B cell (primary cell): ENCODE data around the gene STMP1. TPM values are rescaled to one million over a fixed set of nuclear protein-coding genes. Genes with fewer than 3 reads are reported as not detected.
"Not testable (repeated sequence)": the region's sequence is repeated elsewhere in the genome, so short reads cannot be mapped to it uniquely, and the experiment has no call there.

Experiments used
- ATAC-seq: fragments of 200-7000 bp; cut with Tn5 transposase; one replicate; pipeline ENCODE4 v1.10.0; 2021; ENCODE audit warnings: low read depth, mild to moderate bottlenecking, moderate number of reproducible peaks, moderate library complexity
- CTCF ChIA-PET: fragments of 350-600 bp; sonication (Branson Sonifier 250); formaldehyde crosslinking; loops from one replicate; lab custom pipeline; 2021; ENCODE audit warnings: antibody characterized with exemption, inconsistent platforms; lab: Charles Lee
- POLR2A ChIA-PET: fragments of 350-600 bp; sonication (Branson Sonifier 250); formaldehyde crosslinking; loops from one replicate; lab custom pipeline; 2021; ENCODE audit warnings: antibody characterized with exemption; lab: Charles Lee
- DNase-seq: peaks from one replicate; pipeline ENCODE4 v3.0.0; 2013
- H2AFZ ChIP-seq: 2 replicates; pipeline ENCODE4 v1.6.1; 2012; ENCODE audit warnings: mild to moderate bottlenecking, low read depth, low read length; ENCODE audit not compliant: insufficient read depth, poor library complexity, severe bottlenecking
- H3K27ac ChIP-seq, 2 donors: 1 replicate in 1 of 2; 2 replicates in 1 of 2; pipeline ENCODE4 v1.5.1; 2012 to 2013; ENCODE audit warnings: low read length in 2 of 2, mild to moderate bottlenecking in 2 of 2, moderate library complexity in 1 of 2
- H3K27me3 ChIP-seq, 4 experiments: fragments of 200-600 bp in 1 of 4; sonication (generic) in 1 of 4; replicated peaks in 1 of 4; 1 replicate in 2 of 4; 2 replicates in 2 of 4; pipeline versions ENCODE4 v1.6.1 to v1.7.0; 2013 to 2016; ENCODE audit warnings: low read length in 3 of 4, mild to moderate bottlenecking in 2 of 4, mixed read lengths in 1 of 4, moderate library complexity in 1 of 4; ENCODE audit not compliant: insufficient read depth in 4 of 4, control insufficient read depth in 3 of 4; ENCODE audit errors: control extremely low read depth in 1 of 4
- H3K36me3 ChIP-seq, 2 experiments: replicated peaks in 1 of 2; 1 replicate in 1 of 2; 2 replicates in 1 of 2; pipeline versions ENCODE4 v1.6.1 to v1.7.1; 2013; ENCODE audit warnings: low read length in 1 of 2; ENCODE audit not compliant: insufficient read depth in 2 of 2, control insufficient read depth in 1 of 2; ENCODE audit errors: control extremely low read depth in 1 of 2, extremely low read depth in 1 of 2
- H3K4me1 ChIP-seq, 2 donors: fragments of 200-600 bp in 1 of 2; sonication (generic) in 1 of 2; 1 replicate in 1 of 2; 2 replicates in 1 of 2; pipeline versions ENCODE4 v1.5.1 to v1.6.1; 2013 to 2017; ENCODE audit warnings: low read length in 2 of 2; ENCODE audit not compliant: control insufficient read depth in 2 of 2, insufficient read depth in 2 of 2
- H3K4me2 ChIP-seq: replicated peaks from 2 replicates; pipeline ENCODE3; 2012; ENCODE audit warnings: mild to moderate bottlenecking, low read depth, low read length; ENCODE audit not compliant: poor library complexity, severe bottlenecking
- H3K4me3 ChIP-seq, 5 experiments: fragments of 200-600 bp in 1 of 5; sonication (generic) in 1 of 5; 1 replicate in 3 of 5; 2 replicates in 2 of 5; pipeline versions ENCODE4 v1.5.1 to v1.7.0; 2011 to 2016; ENCODE audit warnings: low read length in 4 of 5, mild to moderate bottlenecking in 4 of 5, low read depth in 2 of 5, control low read depth in 1 of 5, moderate library complexity in 1 of 5; ENCODE audit not compliant: insufficient read depth in 1 of 5; ENCODE audit errors: control extremely low read depth in 1 of 5, extremely low read depth in 1 of 5
- H3K79me2 ChIP-seq: fragments of 200-600 bp; sonication (generic); one replicate; pipeline ENCODE4 v1.6.0; 2016; ENCODE audit warnings: low read length; ENCODE audit not compliant: control insufficient read depth, insufficient read depth
- H3K9ac ChIP-seq: fragments of 200-600 bp; sonication (generic); 2 replicates; pipeline ENCODE4 v1.6.1; 2017; ENCODE audit warnings: mild to moderate bottlenecking, low read length, moderate library complexity
- H3K9me3 ChIP-seq, 3 donors: one replicate each; pipeline versions ENCODE4 v1.6.1 to v1.7.1; 2013; ENCODE audit warnings: low read length in 2 of 3; ENCODE audit not compliant: control insufficient read depth in 2 of 3, insufficient read depth in 1 of 3; ENCODE audit errors: control extremely low read depth in 1 of 3
- H4K20me1 ChIP-seq: 2 replicates; pipeline ENCODE4 v1.6.0; 2012; ENCODE audit warnings: mild to moderate bottlenecking, low read length; ENCODE audit not compliant: insufficient read depth, control insufficient read depth, poor library complexity, severe bottlenecking
- H3K27ac Mint-ChIP-seq: one replicate; pipeline ENCODE4 v1.8.0; 2021; ENCODE audit warnings: mixed read lengths
- H3K27me3 Mint-ChIP-seq: one replicate; pipeline ENCODE4 v1.8.0; 2021; ENCODE audit warnings: mixed read lengths
- H3K4me1 Mint-ChIP-seq: one replicate; pipeline ENCODE4 v1.8.0; 2021; ENCODE audit warnings: mixed read lengths
- H3K4me3 Mint-ChIP-seq: one replicate; pipeline ENCODE4 v1.8.0; 2021; ENCODE audit warnings: mixed read lengths
- H3K9me3 Mint-ChIP-seq: one replicate; pipeline ENCODE4 v1.8.0; 2022; ENCODE audit warnings: mixed read lengths; ENCODE audit not compliant: insufficient read depth
- CTCF ChIP-seq: fragments of 200-600 bp; IDR thresholded peaks from one replicate; pipeline ENCODE4 v1.8.0; 2022; ENCODE audit warnings: antibody characterized with exemption, mild to moderate bottlenecking
- EZH2 ChIP-seq: IDR thresholded peaks from 2 replicates; pipeline ENCODE4 v1.6.1; 2012; ENCODE audit warnings: borderline replicate concordance, low read depth, mild to moderate bottlenecking, moderate library complexity, low read length; ENCODE audit not compliant: insufficient read depth, poor library complexity, severe bottlenecking
- WGBS: methylation state at CpG from one replicate; pipeline ENCODE4 v1.1.5; 2013; ENCODE audit warnings: missing lambda C conversion rate; ENCODE audit not compliant: insufficient coverage; 5-methylcytosine and 5-hydroxymethylcytosine counted together
- intact Hi-C: fragments of 100-400 bp; cut with micrococcal nuclease; formaldehyde crosslinking; loops from one replicate; pipeline ENCODE4 v1.10.0; 2022
- polyA plus RNA-seq: library from polyadenylated mRNA; depleted of rRNA; stranded (reverse); fragments of >200 nt; gene quantifications from 2 replicates; pipeline ENCODE4 v1.2.3, GENCODE V29; 2012
- total RNA-seq, 2 donors: library from RNA; stranded (reverse); fragments of 120-200 nt in 1 of 2; gene quantifications; 1 replicate in 1 of 2; 2 replicates in 1 of 2; pipeline versions ENCODE4 v1.2.3 to v1.2.4, GENCODE V29; 2013 to 2022

Gene STMP1
- total and polyA plus RNA-seq, 2 donors (not counting 1 experiment from before 2014, with no cell fraction given) = 11.0 to 33.5 TPM

DNA sequence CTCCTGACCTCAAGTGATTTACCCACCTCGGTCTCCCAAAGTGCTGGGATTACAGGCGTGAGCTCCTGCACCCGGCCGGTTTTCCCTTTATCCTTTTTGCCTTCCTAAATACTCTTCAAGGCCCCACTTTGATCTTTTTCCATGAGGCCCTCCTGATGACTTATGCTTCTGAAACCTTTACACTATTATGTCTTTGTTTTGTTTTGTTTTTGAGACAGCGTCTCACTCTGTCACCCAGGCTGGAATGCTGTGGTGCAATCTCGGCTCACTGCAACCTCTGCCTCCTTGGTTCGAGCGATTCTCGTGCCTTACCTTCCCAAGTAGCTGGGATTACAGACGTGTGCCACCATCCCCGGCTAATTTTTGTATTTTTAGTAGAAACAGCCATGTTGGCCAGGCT is 3.8 kb downstream of the STMP1 start:
- CTCF ChIA-PET = interaction anchor here (1.4 kb wide), 1 partner anchor 12 kb away, joined by 3 read pairs; no protein-coding TSS in a partner anchor
- no peak overlapping the region for H2AFZ ChIP-seq
- no peaks in the 10 kb centered on the region for H3K9me3 Mint-ChIP-seq
- POLR2A ChIA-PET = no interaction called here
- peaks cover 15 to 32% of the 10 kb centered on the region in 2 donors for H3K4me1 ChIP-seq
- H3K79me2 ChIP-seq = peaks cover 74% of the 10 kb centered on the region
- intact Hi-C loops = no loop called here
- peaks cover 47% of the 10 kb centered on the region for H3K4me1 Mint-ChIP-seq
- TF ChIP-seq EZH2 (no peak), CTCF (no peak)
- no peak overlapping the region for H3K27ac ChIP-seq
- WGBS = 96% methylated on average over 6 of the region's 11 CpGs
- DNase-seq (no peak), ATAC-seq (no peak)
- H3K9me3 ChIP-seq = no peaks in the 10 kb centered on the region
- no peak overlapping the region for H3K27ac Mint-ChIP-seq
- H3K27me3 Mint-ChIP-seq = no peaks in the 10 kb centered on the region
- H4K20me1 ChIP-seq = peaks cover 29% of the 10 kb centered on the region
- H3K27me3 ChIP-seq = no peaks in the 10 kb centered on the region
- no peak overlapping the region for H3K4me3 Mint-ChIP-seq
- H3K9ac ChIP-seq = no peak overlapping the region
- no peak overlapping the region for H3K4me2 ChIP-seq
- no peak overlapping the region for H3K4me3 ChIP-seq
- peaks cover 3 to 6% of the 10 kb centered on the region in 2 experiments for H3K36me3 ChIP-seq

DNA sequence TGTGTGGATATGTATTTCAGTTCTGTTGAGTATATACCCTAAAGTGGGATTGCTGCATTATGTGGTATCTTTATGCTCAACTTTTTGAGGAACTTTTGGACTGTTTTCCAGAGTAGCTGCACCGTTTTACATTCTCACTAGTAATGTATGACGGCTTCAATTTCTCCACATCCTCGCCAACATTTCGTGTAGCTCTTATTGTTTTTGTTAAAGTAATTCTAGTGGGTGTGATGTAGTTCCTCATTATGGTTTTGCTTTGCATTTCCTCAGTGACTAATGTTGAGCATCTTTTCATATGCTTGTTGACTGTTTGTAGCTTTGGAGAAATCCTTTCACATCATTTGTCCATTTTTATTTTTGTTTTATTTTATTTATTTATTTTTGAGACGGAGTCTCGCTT is 4.5 kb downstream of the STMP1 start:
- peaks cover 46% of the 10 kb centered on the region for H3K4me1 Mint-ChIP-seq
- Histone ChIP-seq H3K4me1 (peaks cover 13 to 28% of the 10 kb centered on the region in 2 donors), H3K4me2 (peak overlapping the region; percentile 21), H3K27ac (peak overlapping the region in 1 of 2 donors; percentile 27), H3K27me3 (no peaks in the 10 kb centered on the region), H2AFZ (no peak overlapping the region), H3K36me3 (peaks cover 3 to 6% of the 10 kb centered on the region in 2 experiments), H3K9me3 (no peaks in the 10 kb centered on the region), H3K9ac (no peak overlapping the region), H4K20me1 (peaks cover 29% of the 10 kb centered on the region), H3K79me2 (peaks cover 74% of the 10 kb centered on the region), H3K4me3 (no peak overlapping the region)
- TF ChIP-seq CTCF (no peak), EZH2 (no peak)
- ATAC-seq (no peak), DNase-seq (no peak)
- no peaks in the 10 kb centered on the region for H3K27me3 Mint-ChIP-seq
- ChIA-PET POLR2A (no interaction called here), CTCF (interaction anchor here (1.4 kb wide), 1 partner anchor 11 kb away, joined by 3 read pairs; no protein-coding TSS in a partner anchor)
- H3K9me3 Mint-ChIP-seq = no peaks in the 10 kb centered on the region
- intact Hi-C loops = no loop called here
- whole genome bisulfite sequencing = 100% methylated on average over 1 of the region's 6 CpGs
- no peak overlapping the region for H3K27ac Mint-ChIP-seq
- H3K4me3 Mint-ChIP-seq = no peak overlapping the region

DNA sequence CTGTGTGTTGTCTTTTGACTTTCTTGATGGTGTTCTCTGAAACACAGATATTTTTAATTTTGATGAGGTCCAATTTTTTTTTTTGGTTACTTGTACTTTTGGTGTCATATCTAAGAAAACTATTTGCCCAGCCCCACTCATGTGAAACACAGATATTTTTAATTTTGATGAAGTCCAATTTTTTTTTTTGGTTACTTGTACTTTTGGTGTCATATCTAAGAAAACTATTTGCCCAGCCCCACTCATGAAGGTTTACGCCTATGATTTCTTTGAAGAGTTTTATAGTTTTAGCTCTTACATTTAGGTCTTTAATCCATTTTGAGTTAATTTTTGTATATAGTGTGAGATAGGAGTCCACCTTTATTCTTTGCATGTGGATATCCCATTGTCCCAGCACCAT is 5.3 kb downstream of the STMP1 start:
- H3K9ac ChIP-seq, intact Hi-C loops, POLR2A ChIA-PET, H3K9me3 Mint-ChIP-seq, H3K9me3 ChIP-seq, H3K4me3 Mint-ChIP-seq, ATAC-seq, H3K4me2 ChIP-seq, H3K27me3 ChIP-seq, DNase-seq, H3K27me3 Mint-ChIP-seq, H3K27ac Mint-ChIP-seq, H3K4me3 ChIP-seq, H3K27ac ChIP-seq, H2AFZ ChIP-seq, H3K36me3 ChIP-seq: not testable (repeated sequence)
- CTCF ChIA-PET = interaction anchor here (0.7 kb wide), 2 partner anchors 31 to 106 kb away, joined by 3 read pairs; no protein-coding TSS in a partner anchor
- peaks cover 76% of the 10 kb centered on the region for H3K79me2 ChIP-seq
- H4K20me1 ChIP-seq = peaks cover 33% of the 10 kb centered on the region
- peaks cover 11 to 25% of the 10 kb centered on the region in 2 donors for H3K4me1 ChIP-seq
- WGBS = no CpG with 5 or more reads among the region's 1 CpG
- H3K4me1 Mint-ChIP-seq = peaks cover 43% of the 10 kb centered on the region
